ENCODE data around the gene PSMC3. TPM values are rescaled to one million over a fixed set of nuclear protein-coding genes. Genes with fewer than 3 reads are reported as not detected.

Gene PSMC3
- total and polyA plus RNA-seq, 9 of the 15 experiments (the other 6 are each of a cell fraction or from before 2014, with no cell fraction given): 44.3 to 324 (median 240) TPM

- TF ChIP-seq E2F8 (IDR thresholded peaks at IDR 0.05; ENCODE audit: low read depth, partially characterized antibody) (peak; percentile 88), SMARCC2 (IDR thresholded peaks at IDR 0.05; ENCODE audit: low read depth) (peak; percentile 47; the same call in 1 of the 2 replicates), POLR2H (tag; IDR thresholded peaks at IDR 0.05; ENCODE audit: low read depth) (no peak; the same call in none of the 2 replicates), DIDO1 (tag; IDR thresholded peaks at IDR 0.05; ENCODE audit: low read depth) (no peak), BCOR (IDR thresholded peaks at IDR 0.05) (peak; percentile 50; the same call in 1 of the 2 replicates), RBM25 (IDR thresholded peaks at IDR 0.05; ENCODE audit: low read depth, low read length, severe bottlenecking) (peak; percentile 58), ZNF239 (CRISPR knock-in tag; IDR thresholded peaks at IDR 0.05) (no peak), GABPB2 (CRISPR knock-in tag; conservative IDR thresholded peaks at IDR 0.05) (no peak), TSC22D4 (tag; IDR thresholded peaks at IDR 0.05) (no peak), SMARCB1 (IDR thresholded peaks at IDR 0.05; ENCODE audit: insufficient read length, low read depth) (no peak), TRIM28 (IDR thresholded peaks at IDR 0.05) (no peak; the same call in 1 of the 2 replicates), POLR2AphosphoS5 (IDR thresholded peaks at IDR 0.05; ENCODE audit: control insufficient read depth, insufficient read depth, low read depth, low read length) (peak; percentile 28; the same call in 1 of the 2 replicates), NFIC (IDR thresholded peaks at IDR 0.05) (no peak), MYBL2 (IDR thresholded peaks at IDR 0.05; ENCODE audit: low read depth) (no peak), MYBL2 (CRISPR knock-in tag; IDR thresholded peaks at IDR 0.05; ENCODE audit: borderline replicate concordance) (no peak), RBM17 (IDR thresholded peaks at IDR 0.05; ENCODE audit: borderline replicate concordance, low read depth, low read length) (no peak), TEAD4 (IDR thresholded peaks at IDR 0.05; ENCODE audit: low read length) (no peak), TEAD4 (CRISPR knock-in tag; IDR thresholded peaks at IDR 0.05; ENCODE audit: borderline replicate concordance) (no peak), HIVEP1 (CRISPR knock-in tag; IDR thresholded peaks at IDR 0.05) (no peak), RBM22 (IDR thresholded peaks at IDR 0.05; ENCODE audit: low read depth, low read length, poor library complexity, severe bottlenecking) (peak; percentile 79), MAFK (IDR thresholded peaks at IDR 0.05; ENCODE audit: low read length) (no peak)
- TF ChIP-seq, protein P1, sequence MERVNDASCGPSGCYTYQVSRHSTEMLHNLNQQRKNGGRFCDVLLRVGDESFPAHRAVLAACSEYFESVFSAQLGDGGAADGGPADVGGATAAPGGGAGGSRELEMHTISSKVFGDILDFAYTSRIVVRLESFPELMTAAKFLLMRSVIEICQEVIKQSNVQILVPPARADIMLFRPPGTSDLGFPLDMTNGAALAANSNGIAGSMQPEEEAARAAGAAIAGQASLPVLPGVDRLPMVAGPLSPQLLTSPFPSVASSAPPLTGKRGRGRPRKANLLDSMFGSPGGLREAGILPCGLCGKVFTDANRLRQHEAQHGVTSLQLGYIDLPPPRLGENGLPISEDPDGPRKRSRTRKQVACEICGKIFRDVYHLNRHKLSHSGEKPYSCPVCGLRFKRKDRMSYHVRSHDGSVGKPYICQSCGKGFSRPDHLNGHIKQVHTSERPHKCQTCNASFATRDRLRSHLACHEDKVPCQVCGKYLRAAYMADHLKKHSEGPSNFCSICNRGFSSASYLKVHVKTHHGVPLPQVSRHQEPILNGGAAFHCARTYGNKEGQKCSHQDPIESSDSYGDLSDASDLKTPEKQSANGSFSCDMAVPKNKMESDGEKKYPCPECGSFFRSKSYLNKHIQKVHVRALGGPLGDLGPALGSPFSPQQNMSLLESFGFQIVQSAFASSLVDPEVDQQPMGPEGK (CRISPR knock-in tag; IDR thresholded peaks at IDR 0.05; ENCODE audit: borderline replicate concordance): no peak
- TF ChIP-seq, protein P2, sequence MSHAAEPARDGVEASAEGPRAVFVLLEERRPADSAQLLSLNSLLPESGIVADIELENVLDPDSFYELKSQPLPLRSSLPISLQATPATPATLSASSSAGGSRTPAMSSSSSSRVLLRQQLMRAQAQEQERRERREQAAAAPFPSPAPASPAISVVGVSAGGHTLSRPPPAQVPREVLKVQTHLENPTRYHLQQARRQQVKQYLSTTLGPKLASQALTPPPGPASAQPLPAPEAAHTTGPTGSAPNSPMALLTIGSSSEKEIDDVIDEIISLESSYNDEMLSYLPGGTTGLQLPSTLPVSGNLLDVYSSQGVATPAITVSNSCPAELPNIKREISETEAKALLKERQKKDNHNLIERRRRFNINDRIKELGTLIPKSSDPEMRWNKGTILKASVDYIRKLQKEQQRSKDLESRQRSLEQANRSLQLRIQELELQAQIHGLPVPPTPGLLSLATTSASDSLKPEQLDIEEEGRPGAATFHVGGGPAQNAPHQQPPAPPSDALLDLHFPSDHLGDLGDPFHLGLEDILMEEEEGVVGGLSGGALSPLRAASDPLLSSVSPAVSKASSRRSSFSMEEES (CRISPR knock-in tag; IDR thresholded peaks at IDR 0.05): no peak
These were observed 18.3 kb downstream of the PSMC3 start, which contains the start of gene SLC39A13 (continued) for GRCh38 chr11:47407746-47408590.
